Astrocyte of the cerebellum (primary cell): ENCODE data around the gene IDH3A.

Experiments
- DNase-seq: peaks from one replicate; pipeline ENCODE4 v3.0.0-alpha.2; 2011; ENCODE audit warnings: low read depth
- H3K4me3 ChIP-seq: 2 replicates; pipeline ENCODE4 v1.5.1; 2011; ENCODE audit warnings: mild to moderate bottlenecking, low read depth, low read length, moderate library complexity
- CTCF ChIP-seq: IDR thresholded peaks from 2 replicates; pipeline ENCODE4 v1.5.1; 2012; ENCODE audit warnings: low read length, low read depth, moderate library complexity, mild to moderate bottlenecking; ENCODE audit errors: missing control alignments
- in situ Hi-C: cut with HindIII; loops from 2 replicates; pipeline ENCODE4 v1.10.0; 2017; ENCODE audit warnings: low sequenced_read_pairs

The IDH3A gene

GRCh38 chr15:78206326-78207109, 57.4 kb downstream of the IDH3A start:
- in situ Hi-C loops, result no loop called here
- no peak overlapping the region for H3K4me3 ChIP-seq
- no peak for DNase-seq
- TF ChIP-seq CTCF, result no peak

- no peak overlapping the region for H3K4me3 ChIP-seq
- no peak for DNase-seq
- in situ Hi-C loops, result no loop called here
- no peak for TF ChIP-seq CTCF
Observed at GRCh38 chr15:78207110-78207458, 57.9 kb downstream of the IDH3A start.

GRCh38 chr15:78207641-78208340, 58.6 kb downstream of the IDH3A start:
- in situ Hi-C loops, result no loop called here
- no peak for DNase-seq
- no peak for TF ChIP-seq CTCF
- no peak overlapping the region for H3K4me3 ChIP-seq

GRCh38 chr15:78208341-78208844, 59.2 kb downstream of the IDH3A start:
- TF ChIP-seq CTCF, result no peak
- H3K4me3 ChIP-seq, result no peak overlapping the region
- no peak for DNase-seq
- in situ Hi-C loops, result no loop called here

GRCh38 chr15:78208887-78209645, 59.9 kb downstream of the IDH3A start:
- DNase-seq, result no peak
- in situ Hi-C loops, result no loop called here
- TF ChIP-seq CTCF, result no peak
- H3K4me3 ChIP-seq, result no peak overlapping the region

GRCh38 chr15:78209646-78210348, 60.6 kb downstream of the IDH3A start:
- in situ Hi-C loops, result no loop called here
- DNase-seq, result no peak

More at GRCh38 chr15:78209646-78210348, 60.6 kb downstream of the IDH3A start:
- H3K4me3 ChIP-seq, result no peak overlapping the region
- no peak for TF ChIP-seq CTCF
